Fibroblast of lung (primary cell): ENCODE results near the gene TEC.

Experiments used
- EZH2 ChIP-seq: IDR thresholded peaks from 2 replicates; pipeline ENCODE4 v1.5.1; 2012; ENCODE audit warnings: low read length, control low read depth, mild to moderate bottlenecking; ENCODE audit errors: missing control alignments
- TF ChIP-seq, protein P1 (sequence below), 2 donors: IDR thresholded peaks in 1 of 2; conservative IDR thresholded peaks in 1 of 2; 1 replicate in 1 of 2; 2 replicates in 1 of 2; pipeline ENCODE4 v1.5.1; 2011 to 2012; ENCODE audit warnings: low read length in 2 of 2, control low read depth in 1 of 2, inconsistent platforms in 1 of 2, low read depth in 1 of 2, mild to moderate bottlenecking in 1 of 2

- TF ChIP-seq, protein P1, sequence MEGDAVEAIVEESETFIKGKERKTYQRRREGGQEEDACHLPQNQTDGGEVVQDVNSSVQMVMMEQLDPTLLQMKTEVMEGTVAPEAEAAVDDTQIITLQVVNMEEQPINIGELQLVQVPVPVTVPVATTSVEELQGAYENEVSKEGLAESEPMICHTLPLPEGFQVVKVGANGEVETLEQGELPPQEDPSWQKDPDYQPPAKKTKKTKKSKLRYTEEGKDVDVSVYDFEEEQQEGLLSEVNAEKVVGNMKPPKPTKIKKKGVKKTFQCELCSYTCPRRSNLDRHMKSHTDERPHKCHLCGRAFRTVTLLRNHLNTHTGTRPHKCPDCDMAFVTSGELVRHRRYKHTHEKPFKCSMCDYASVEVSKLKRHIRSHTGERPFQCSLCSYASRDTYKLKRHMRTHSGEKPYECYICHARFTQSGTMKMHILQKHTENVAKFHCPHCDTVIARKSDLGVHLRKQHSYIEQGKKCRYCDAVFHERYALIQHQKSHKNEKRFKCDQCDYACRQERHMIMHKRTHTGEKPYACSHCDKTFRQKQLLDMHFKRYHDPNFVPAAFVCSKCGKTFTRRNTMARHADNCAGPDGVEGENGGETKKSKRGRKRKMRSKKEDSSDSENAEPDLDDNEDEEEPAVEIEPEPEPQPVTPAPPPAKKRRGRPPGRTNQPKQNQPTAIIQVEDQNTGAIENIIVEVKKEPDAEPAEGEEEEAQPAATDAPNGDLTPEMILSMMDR (conservative IDR thresholded peaks at IDR 0.05 in 1 of 2, IDR thresholded peaks at IDR 0.05 in 1 of 2; ENCODE audit: low read depth in 1 of 2, low read length in 2 of 2) = no peak
- TF ChIP-seq EZH2 = no peak
These were observed 20.3 kb downstream of the TEC start for GRCh38 chr4:48249378-48249777.
